Measurements from ENCODE around the gene RAD50.
"Not testable (repeated sequence)": the region's sequence is repeated elsewhere in the genome, so short reads cannot be mapped to it uniquely, and the experiment has no call there.

RAD50 gene

DNA sequence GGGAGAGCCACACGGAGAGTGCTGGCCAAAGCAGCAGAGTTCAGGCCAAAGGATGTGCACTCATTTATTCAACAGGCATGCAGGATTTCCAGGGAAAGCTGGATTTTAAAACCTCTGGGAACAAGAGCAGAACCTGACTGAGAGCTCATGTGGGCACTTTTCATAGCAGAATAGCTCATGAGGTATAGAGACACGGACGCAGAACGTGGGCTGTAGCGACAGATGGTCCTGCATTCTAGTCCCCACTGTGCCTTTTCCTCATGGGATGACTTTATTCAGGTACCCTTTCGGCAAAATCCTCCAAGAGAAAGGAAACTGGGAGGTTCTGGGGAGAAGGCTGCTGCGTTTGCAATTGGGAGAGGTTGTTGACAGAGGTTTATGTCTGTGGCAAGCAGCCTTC lies 122.4 kb downstream of the RAD50 start:
- no peak for DNase-seq

DNA sequence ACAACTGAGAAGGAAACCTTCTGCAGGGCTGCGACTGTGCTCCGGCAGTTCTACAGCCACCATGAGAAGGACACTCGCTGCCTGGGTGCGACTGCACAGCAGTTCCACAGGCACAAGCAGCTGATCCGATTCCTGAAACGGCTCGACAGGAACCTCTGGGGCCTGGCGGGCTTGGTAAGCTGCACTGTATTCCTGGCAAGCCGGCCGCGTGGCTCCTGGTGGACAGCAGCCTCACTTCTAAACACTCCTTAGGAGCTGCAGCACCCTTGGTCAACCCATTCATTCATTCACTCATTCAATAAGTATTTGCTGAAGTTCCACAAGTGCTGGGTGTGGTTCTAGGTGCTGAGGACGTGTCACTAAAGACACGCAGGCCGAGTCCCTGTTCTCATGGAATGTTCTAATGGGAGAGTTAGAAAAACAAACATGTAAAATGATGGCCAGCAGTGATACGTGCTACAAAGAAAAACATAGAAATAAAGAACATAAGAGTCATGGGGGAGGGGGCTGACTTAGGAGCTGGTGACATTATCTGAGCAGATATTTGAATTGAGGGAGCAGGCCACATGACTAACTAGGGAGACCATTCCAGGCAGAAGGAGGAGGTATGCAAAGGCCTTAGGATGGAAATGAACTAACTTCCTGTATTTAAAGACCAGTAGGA lies 123.1 kb downstream of the RAD50 start:
- no peak for DNase-seq

DNA sequence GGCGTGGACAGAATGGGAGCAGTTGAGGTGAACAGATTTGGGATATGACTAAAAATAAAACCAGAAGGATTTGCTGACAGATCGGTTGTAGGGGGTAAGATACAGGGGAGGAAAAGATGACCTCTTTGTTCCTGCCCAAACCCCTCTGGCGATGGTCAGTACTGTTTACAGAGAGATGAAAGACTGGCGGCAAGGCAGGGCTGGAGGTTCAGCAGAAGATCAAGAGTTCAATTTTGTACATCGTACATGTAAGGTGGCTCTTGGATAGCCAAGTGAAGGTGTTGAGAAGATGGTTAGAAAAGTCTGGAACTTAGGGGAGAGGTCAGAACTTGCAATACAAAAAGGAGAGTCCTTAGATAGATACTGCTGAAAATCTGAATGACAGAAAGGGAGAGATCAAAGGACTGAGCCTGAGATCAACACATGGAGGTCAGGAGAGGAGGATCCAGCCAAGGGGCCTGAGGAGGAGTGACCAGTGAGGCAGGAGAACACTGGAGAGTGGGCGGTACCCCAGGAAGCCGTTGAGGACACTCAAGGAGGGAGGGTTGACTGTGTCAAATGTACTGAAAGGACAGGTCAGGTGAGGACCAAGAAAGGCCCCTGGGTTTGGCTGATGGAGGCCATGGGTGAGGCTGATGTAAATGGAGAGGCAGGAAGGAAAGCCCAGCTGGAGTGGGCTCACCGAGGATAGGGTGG lies 124.2 kb downstream of the RAD50 start:
- DNase-seq, result no peak

DNA sequence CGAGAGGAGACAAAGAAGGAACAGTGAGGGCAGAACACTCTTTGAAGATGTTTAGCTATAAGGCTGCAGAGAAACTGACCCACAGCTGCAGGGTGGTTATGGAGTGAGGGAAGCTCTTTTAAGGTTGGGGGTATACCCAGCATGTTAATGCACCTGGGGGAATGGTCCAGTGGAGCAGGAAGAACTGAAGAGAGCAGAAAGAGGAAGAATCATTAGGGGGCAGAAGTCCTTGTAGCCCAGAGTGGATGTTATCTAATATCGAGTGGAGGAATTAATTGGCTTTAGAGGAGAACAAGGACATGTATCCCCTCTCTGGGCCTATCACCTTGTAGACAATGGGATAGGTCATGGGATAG lies 124.7 kb downstream of the RAD50 start:
- DNase-seq, result no peak

GRCh38 chr5:132681983-132682382 lies 125.2 kb downstream of the RAD50 start:
- no peak for DNase-seq

DNA sequence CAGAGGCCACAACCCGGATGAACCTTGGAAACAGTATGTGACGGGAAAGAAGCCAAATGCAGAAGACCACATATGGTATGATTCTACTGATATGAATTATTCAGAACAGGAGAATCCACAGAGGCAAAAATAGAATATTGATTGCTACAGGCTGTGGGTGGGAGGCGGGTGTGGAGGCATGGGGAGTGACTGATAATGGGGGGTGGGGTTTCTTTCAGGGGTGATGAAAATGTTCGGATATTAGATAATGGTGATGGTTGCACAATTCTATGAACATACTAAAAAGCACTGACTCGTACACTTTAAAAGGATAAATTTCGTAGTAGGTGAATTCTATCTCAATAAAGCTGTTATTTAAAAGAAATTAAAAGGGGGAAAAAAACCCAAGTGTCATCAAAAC lies 127.7 kb downstream of the RAD50 start:
- no peak for DNase-seq

DNA sequence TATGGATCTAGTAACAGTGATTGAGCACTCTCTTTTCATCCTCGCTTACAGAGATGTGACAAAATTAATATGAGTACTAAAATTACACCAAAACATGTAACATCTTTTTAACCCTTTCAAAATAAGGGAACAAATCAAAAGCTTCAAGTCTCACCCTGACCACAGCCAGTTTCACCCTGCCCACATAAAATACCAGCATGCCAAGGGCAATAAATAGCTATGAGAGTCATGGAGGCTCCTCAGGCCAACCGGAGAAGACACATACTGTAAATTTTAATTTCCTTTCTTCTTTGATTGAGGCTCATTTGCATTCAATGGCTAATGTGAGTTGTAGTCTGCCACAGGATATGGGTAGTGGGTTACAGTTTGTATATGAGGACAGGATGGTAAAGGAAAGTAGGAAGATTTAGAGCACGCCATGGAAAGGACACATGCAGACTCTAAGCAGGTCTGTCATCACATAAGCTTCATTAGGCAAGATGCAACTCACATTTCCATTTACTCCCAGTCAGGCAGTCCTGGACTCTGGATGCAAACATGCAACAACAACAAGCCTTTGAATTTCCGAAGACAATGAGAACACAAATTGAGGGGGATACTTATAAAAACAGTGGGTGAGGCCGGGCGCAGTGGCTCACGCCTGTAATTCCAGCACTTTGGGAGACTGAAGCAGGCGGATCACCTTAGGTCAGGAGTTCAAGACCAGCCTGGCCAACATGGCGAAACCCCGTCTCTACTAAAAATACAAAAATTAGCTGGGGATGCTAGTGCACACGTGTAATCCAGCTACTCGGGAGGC lies 128.3 kb downstream of the RAD50 start:
- no peak for DNase-seq

DNA sequence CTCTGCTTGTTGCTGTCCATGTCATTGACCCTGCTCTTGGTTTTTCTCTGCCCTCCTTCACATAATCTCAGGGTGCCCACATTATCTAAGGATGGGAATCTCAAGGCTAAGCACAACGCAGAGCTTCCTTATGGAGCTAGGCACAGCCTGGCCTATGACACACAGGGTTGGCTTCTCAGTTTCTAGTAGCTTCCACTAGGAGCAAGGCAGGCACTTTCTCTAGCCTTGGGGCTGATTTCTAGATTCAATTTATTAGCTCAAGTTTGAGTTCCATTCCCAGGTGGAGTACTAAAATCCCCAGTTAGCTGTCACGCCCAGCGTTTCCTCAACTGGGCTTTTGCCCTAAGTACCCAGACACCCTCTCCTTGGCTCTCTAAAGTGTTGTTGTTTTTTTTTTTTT lies 129.4 kb downstream of the RAD50 start:
- DNase-seq, result no peak

DNA sequence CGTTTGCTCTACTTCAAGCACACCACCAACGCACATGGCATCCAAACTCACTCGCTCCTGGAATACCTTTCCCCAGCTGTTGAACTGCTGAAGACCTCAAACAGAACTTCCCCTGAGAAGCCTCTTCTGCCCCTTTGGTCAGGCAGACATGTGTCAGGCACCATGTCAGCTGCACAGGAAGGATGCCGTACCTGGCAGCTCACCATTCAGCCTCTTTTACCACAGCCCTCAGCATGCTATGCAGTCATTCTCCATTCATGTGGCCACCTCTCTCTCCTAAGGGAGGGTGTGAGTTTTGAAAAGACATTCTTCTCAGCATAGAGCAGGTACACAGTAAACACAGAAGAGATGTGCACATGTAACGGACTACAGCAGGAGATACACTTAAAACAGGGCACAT lies 131.2 kb downstream of the RAD50 start:
- no peak for DNase-seq

GRCh38 chr5:132688536-132689339 lies 132.0 kb downstream of the RAD50 start:
- DNase-seq, result no peak

DNA sequence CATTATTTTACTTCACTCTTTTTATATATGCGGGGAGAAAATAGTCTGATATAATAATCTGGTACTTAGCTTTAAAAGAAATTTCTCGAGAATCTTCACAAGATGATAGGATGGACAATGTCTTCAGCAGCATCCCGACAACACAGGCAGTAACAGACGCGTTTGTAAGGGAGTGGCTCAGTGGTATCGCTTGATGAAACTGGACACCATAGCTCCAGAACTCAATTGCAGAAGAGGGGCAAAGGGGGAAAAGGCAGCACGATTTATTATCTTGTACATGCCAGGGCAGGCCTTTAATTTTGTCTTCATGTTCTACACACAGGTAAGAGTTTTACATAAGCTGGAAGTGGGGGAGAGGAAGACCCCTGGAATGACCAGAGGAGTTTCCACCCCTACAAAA lies 132.7 kb downstream of the RAD50 start:
- DNase-seq, result no peak

DNA sequence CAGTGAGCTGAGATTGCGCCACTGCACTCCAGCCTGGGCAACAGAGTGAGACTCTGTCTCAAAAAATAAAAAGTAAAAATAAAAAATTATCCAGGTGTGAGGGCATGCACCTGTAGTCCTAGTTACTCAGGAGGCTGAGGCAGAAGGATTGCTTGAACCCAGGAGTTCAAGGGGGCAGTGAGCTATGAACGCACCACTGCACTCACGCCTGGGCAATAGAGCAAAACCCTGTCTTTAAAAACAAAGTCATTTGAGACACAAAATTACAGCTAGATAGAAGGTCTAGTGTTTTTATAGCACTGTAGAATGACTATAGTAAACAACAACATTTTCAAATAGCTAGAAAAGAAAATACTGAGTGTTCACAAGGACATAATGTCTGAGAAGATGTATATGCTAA lies 133.4 kb downstream of the RAD50 start:
- no peak for DNase-seq

DNA sequence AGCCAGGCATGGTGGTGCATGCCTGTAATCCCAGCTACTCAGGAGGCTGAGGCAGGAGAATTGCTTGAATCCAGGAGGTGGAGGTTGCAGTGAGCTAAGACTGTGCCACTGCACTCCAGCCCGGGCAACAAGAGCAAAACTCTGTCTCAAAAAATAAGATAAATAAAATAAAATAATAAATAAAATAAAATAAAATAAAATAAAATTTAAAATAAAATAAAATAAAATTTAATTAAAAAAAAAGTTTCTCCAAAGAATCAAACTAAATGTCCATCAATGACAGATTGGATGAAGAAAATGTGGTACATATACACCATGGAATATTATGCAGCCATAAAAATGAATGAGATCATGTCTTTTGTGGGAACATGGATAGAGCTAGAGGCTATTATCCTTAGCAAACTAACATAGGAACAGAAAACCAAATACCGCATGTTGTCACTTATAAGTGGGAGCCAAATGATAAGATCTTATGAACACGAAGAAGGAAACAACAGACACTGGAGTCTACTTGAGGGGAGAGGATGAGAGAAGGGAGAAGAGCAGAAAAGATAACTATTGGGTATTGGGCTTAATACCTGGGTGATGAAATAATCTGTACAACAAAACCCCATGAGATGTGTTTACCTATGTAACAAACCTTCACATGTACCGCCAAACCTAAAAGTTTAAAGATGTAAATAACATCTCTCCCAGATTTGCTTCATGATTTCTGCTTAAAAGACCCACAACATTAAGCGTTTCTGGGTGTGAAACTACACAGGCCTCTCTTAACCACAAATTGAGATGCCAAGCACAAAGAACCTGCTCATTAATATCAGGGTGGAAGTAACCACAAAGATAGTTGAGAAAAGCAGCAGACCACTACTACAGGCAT lies 135.2 kb downstream of the RAD50 start:
- not testable (repeated sequence) for DNase-seq

DNA sequence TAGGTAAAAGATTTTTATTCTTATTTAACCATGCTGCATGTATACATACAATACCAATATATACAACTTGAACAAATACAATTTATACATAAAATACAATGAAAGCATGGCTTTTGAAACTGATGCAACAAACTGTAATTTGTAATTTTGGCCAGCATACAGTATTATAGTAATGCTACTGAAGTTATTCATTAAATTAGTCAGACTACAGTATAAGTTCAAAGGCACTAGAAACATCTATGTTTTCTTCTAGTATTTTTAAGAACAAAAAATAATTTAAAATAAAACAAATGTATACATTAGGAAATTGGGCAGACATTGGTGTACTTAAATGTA lies 135.8 kb downstream of the RAD50 start:
- DNase-seq, result no peak
